ENCODE results near the gene SMYD1. TPM values are rescaled to one million over a fixed set of nuclear protein-coding genes. Genes with fewer than 3 reads are reported as not detected.
"Not testable (repeated sequence)": the region's sequence is repeated elsewhere in the genome, so short reads cannot be mapped to it uniquely, and the experiment has no call there.

The SMYD1 gene
- not detected for polyA plus RNA-seq

DNA sequence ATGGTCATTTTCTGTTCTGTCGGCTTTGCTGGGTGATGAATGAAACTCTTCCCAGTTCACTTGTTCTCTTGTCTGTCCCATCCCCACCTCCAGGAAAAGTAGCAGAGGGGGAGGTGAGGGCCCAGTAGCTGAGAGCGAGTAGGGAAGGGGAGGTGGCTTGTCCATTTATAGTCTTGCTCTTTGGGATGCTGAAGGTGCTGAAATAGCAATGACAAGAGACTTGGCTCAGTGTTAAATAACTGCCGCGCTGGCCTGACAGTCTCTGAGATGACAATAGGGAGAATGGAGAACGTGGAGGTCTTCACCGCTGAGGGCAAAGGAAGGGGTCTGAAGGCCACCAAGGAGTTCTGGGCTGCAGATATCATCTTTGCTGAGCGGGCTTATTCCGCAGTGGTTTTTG, at the start of gene SMYD1:
SMYD1 (plus strand) TSS at position 228 of the 400 bp plus-strand sequence; CDS start at position 268, 40 bp downstream.
- no peak for DNase-seq
- H3K9me3 Mint-ChIP-seq = peaks cover 0 to 1% (median 0%) of the 10 kb centered on the region in 6 donors
- H3K27me3 Mint-ChIP-seq (ENCODE audit: low read depth in 3 of 3) = peaks cover 0 to 7% (median 2%) of the 10 kb centered on the region in 3 donors
- no peaks in the 10 kb centered on the region for H3K36me3 Mint-ChIP-seq
- H3K4me1 Mint-ChIP-seq = no peaks in the 10 kb centered on the region
- H3K4me3 Mint-ChIP-seq = no peak within 1 kb of the TSS
- H3K27ac Mint-ChIP-seq = no peak within 1 kb of the TSS

DNA sequence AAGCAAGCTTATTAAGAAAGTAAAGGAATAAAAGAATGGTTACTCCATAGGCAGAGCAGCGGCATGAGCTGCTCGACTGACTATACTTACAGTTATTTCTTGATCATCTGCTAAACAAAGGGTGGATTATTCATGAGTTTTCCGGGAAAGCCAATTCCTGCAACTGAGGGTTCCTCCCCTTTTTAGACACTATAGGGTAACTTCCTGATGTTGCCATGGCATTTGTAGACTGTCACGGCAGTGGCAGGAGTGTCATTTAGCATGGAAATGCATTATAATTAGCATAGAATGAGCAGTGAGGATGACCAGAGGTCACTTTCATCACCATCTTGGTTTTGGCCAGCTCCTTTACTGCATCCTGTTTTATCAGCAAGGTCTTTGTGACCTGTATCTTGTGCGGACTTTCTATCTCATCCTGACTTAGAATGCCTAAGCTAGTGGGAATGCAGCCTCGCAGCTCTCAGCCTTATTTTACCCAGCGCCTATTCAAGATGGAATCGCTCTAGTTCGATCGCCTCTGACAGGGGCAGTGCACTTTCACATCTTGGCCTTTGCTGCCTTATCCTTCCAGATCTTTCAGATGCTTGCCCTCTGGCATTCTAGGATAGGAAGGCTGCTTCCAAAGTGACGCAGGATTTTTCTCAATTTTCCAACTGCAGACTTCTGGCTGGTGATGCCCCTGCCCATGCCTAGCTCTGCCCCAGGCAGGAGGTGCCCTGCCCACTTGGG, 49.4 kb upstream of the SMYD1 start:
- not testable (repeated sequence) for DNase-seq; H3K27ac Mint-ChIP-seq; H3K27me3 Mint-ChIP-seq (ENCODE audit: low read depth in 3 of 3); H3K9me3 Mint-ChIP-seq; H3K36me3 Mint-ChIP-seq
- peak overlapping the region; percentile 97 to 99 (median 99) for H3K4me3 Mint-ChIP-seq
- H3K4me1 Mint-ChIP-seq = peaks cover 19 to 22% of the 10 kb centered on the region in 2 donors

- H3K9me3 Mint-ChIP-seq = no peaks in the 10 kb centered on the region
- peaks cover 19 to 22% of the 10 kb centered on the region in 2 donors for H3K4me1 Mint-ChIP-seq
- no peak overlapping the region for H3K27ac Mint-ChIP-seq
- DNase-seq = no peak
- no peak overlapping the region for H3K4me3 Mint-ChIP-seq
- H3K27me3 Mint-ChIP-seq (ENCODE audit: low read depth in 3 of 3) = peaks cover 7 to 9% (median 7%) of the 10 kb centered on the region in 3 donors
- H3K36me3 Mint-ChIP-seq = no peaks in the 10 kb centered on the region
Observed at GRCh38 chr2:88018909-88019308, 48.7 kb upstream of the SMYD1 start.

- DNase-seq = no peak
- Mint-ChIP-seq H3K27me3 (ENCODE audit: low read depth in 3 of 3) (peaks cover 7 to 9% (median 7%) of the 10 kb centered on the region in 3 donors), H3K36me3 (no peaks in the 10 kb centered on the region), H3K9me3 (no peaks in the 10 kb centered on the region), H3K4me1 (peaks cover 19 to 22% of the 10 kb centered on the region in 2 donors), H3K4me3 (no peak overlapping the region), H3K27ac (no peak overlapping the region)
Observed at GRCh38 chr2:88019985-88020384, 47.6 kb upstream of the SMYD1 start.

- DNase-seq = no peak
Observed at GRCh38 chr2:88022669-88022921, 45.0 kb upstream of the SMYD1 start.

DNA sequence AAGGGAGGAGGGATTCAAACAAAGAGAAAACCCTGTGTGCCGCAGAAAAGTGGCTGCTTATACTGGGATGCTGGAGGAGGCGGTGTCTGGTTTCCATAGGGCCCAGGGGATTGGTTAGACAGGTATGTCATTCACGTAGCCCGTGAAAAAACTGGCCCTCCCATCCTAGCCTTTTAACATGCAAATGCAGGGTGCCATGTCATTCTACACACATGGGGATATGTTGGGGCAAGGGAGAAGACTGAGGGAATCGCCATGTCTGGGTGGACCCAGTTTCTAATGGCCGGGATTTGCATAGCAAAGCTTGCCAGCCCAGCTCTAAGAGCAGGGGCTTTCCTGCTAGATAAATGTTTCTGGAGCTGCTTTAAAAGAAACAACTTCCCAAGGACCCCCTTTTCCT, 43.1 kb upstream of the SMYD1 start:
- no peak overlapping the region for H3K4me3 Mint-ChIP-seq
- no peak for DNase-seq
- H3K27me3 Mint-ChIP-seq (ENCODE audit: low read depth in 3 of 3) = no peaks in the 10 kb centered on the region
- H3K4me1 Mint-ChIP-seq = peaks cover 4 to 10% of the 10 kb centered on the region in 2 donors
- H3K36me3 Mint-ChIP-seq = peaks cover 12 to 25% (median 13%) of the 10 kb centered on the region in 3 donors
- H3K27ac Mint-ChIP-seq = no peak overlapping the region
- H3K9me3 Mint-ChIP-seq = no peaks in the 10 kb centered on the region

More at GRCh38 chr2:88022669-88022921, 45.0 kb upstream of the SMYD1 start:
- Mint-ChIP-seq H3K4me3 (no peak overlapping the region), H3K27ac (no peak overlapping the region), H3K27me3 (ENCODE audit: low read depth in 3 of 3) (no peaks in the 10 kb centered on the region), H3K4me1 (peaks cover 3 to 5% of the 10 kb centered on the region in 2 donors), H3K36me3 (peaks cover under 1 to 9% (median under 1%) of the 10 kb centered on the region in 3 donors), H3K9me3 (no peaks in the 10 kb centered on the region)

GRCh38 chr2:88027697-88028389, 39.8 kb upstream of the SMYD1 start:
- H3K9me3 Mint-ChIP-seq = no peaks in the 10 kb centered on the region
- DNase-seq = no peak
- peaks cover 4 to 10% of the 10 kb centered on the region in 2 donors for H3K4me1 Mint-ChIP-seq
- H3K4me3 Mint-ChIP-seq = peak overlapping the region in 2 of 5 donors; percentile 3 to 22
- H3K27me3 Mint-ChIP-seq (ENCODE audit: low read depth in 3 of 3) = no peaks in the 10 kb centered on the region
- H3K27ac Mint-ChIP-seq = peak overlapping the region; percentile 6 to 44 (median 26)
- H3K36me3 Mint-ChIP-seq = peaks cover 13 to 34% (median 13%) of the 10 kb centered on the region in 3 donors

DNA sequence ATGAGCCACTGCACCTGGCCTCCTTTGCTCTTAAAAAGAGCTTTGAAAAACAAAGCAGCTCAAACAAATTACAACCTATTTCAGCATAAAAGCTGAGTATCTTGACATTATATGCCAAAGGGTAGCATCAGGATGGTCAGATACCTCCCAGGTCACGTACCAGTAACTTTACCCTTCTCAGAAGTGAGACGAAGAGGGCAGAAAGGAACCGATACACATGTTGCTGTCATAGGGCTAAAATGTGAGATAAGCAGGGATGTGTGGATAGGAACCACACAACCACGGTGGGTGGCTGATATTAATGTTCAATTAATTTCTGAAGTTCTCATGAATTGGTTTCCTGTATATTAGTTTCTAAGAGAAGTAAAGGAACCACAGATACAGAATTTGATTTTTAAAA, 38.7 kb upstream of the SMYD1 start:
- no peak for DNase-seq
- H3K27ac Mint-ChIP-seq = no peak overlapping the region
- peaks cover 4 to 10% of the 10 kb centered on the region in 2 donors for H3K4me1 Mint-ChIP-seq
- no peaks in the 10 kb centered on the region for H3K27me3 Mint-ChIP-seq (ENCODE audit: low read depth in 3 of 3)
- no peaks in the 10 kb centered on the region for H3K9me3 Mint-ChIP-seq
- H3K4me3 Mint-ChIP-seq = no peak overlapping the region
- H3K36me3 Mint-ChIP-seq = peaks cover 13 to 38% (median 17%) of the 10 kb centered on the region in 3 donors

- H3K36me3 Mint-ChIP-seq = peaks cover 17 to 41% (median 20%) of the 10 kb centered on the region in 3 donors
- no peak overlapping the region for H3K27ac Mint-ChIP-seq
Observed at GRCh38 chr2:88032070-88032702, 35.4 kb upstream of the SMYD1 start.

GRCh38 chr2:88036182-88036581, 31.4 kb upstream of the SMYD1 start:
- peaks cover 28 to 51% of the 10 kb centered on the region in 2 donors for H3K4me1 Mint-ChIP-seq
- no peaks in the 10 kb centered on the region for H3K27me3 Mint-ChIP-seq (ENCODE audit: low read depth in 3 of 3)
- H3K9me3 Mint-ChIP-seq = no peaks in the 10 kb centered on the region
- H3K4me3 Mint-ChIP-seq = no peak overlapping the region
- H3K36me3 Mint-ChIP-seq = peaks cover 4 to 19% (median 7%) of the 10 kb centered on the region in 3 donors
- H3K27ac Mint-ChIP-seq = peak overlapping the region in 1 of 6 donors; percentile 59
- DNase-seq = no peak

More at GRCh38 chr2:88032070-88032702, 35.4 kb upstream of the SMYD1 start:
- DNase-seq = no peak
- H3K9me3 Mint-ChIP-seq = no peaks in the 10 kb centered on the region
- H3K27me3 Mint-ChIP-seq (ENCODE audit: low read depth in 3 of 3) = no peaks in the 10 kb centered on the region
- no peak overlapping the region for H3K4me3 Mint-ChIP-seq
- peaks cover 17 to 33% of the 10 kb centered on the region in 2 donors for H3K4me1 Mint-ChIP-seq

DNA sequence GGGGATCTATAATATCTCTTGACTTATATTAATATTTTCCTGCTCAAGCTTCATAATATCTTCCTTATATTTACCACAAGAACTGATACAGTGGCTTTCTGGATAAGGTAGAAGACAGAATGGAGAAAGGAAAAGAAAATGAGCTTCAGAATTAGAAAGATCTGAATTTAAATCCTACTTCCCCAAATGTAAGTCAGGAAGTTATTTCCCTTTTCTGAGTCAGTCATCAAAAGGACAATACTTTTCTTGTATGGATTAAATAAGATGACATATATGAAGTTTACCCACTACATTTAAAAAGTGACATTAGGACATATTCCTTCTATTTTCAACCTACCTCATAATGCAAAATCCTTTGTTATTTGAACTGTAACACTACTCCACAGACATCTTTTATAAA, 31.0 kb upstream of the SMYD1 start:
- Mint-ChIP-seq H3K36me3 (peaks cover 4 to 19% (median 7%) of the 10 kb centered on the region in 3 donors), H3K4me1 (peaks cover 28 to 55% of the 10 kb centered on the region in 2 donors), H3K27me3 (ENCODE audit: low read depth in 3 of 3) (no peaks in the 10 kb centered on the region), H3K27ac (peak overlapping the region in 1 of 6 donors; percentile 33), H3K9me3 (no peaks in the 10 kb centered on the region), H3K4me3 (no peak overlapping the region)
- no peak for DNase-seq

GRCh38 chr2:88038263-88039105, 29.1 kb upstream of the SMYD1 start:
- peaks cover 4 to 14% (median 6%) of the 10 kb centered on the region in 3 donors for H3K36me3 Mint-ChIP-seq
- H3K27me3 Mint-ChIP-seq (ENCODE audit: low read depth in 3 of 3) = no peaks in the 10 kb centered on the region
- DNase-seq = no peak
- no peak overlapping the region for H3K4me3 Mint-ChIP-seq
- peaks cover 36 to 66% of the 10 kb centered on the region in 2 donors for H3K4me1 Mint-ChIP-seq
- peak overlapping the region in 2 of 6 donors; percentile 1 to 15 for H3K27ac Mint-ChIP-seq
- H3K9me3 Mint-ChIP-seq = no peaks in the 10 kb centered on the region

GRCh38 chr2:88042476-88042875, 25.1 kb upstream of the SMYD1 start:
- no peak overlapping the region for H3K4me3 Mint-ChIP-seq
- H3K27me3 Mint-ChIP-seq (ENCODE audit: low read depth in 3 of 3) = no peaks in the 10 kb centered on the region
- H3K27ac Mint-ChIP-seq = peak overlapping the region in 1 of 6 donors; percentile 1
- H3K4me1 Mint-ChIP-seq = peaks cover 33 to 54% of the 10 kb centered on the region in 2 donors
- H3K36me3 Mint-ChIP-seq = peaks cover 0 to 3% (median 0%) of the 10 kb centered on the region in 3 donors
- no peaks in the 10 kb centered on the region for H3K9me3 Mint-ChIP-seq
- no peak for DNase-seq
